ENCODE results near the gene FSIP1. TPM values are rescaled to one million over a fixed set of nuclear protein-coding genes. Genes with fewer than 3 reads are reported as not detected.

FSIP1 gene
- total RNA-seq, 3 donors from 2014 or later, result 4.1 to 12.1 (median 5.1) TPM

- DNase-seq (no peak), ATAC-seq (no peak)
- intact Hi-C loops (cut with DNase I, micrococcal nuclease), result no loop called here
- H3K4me3 ChIP-seq, result no peak overlapping the region
- no peaks in the 10 kb centered on the region for H3K9me3 ChIP-seq
- TF ChIP-seq, protein P1, sequence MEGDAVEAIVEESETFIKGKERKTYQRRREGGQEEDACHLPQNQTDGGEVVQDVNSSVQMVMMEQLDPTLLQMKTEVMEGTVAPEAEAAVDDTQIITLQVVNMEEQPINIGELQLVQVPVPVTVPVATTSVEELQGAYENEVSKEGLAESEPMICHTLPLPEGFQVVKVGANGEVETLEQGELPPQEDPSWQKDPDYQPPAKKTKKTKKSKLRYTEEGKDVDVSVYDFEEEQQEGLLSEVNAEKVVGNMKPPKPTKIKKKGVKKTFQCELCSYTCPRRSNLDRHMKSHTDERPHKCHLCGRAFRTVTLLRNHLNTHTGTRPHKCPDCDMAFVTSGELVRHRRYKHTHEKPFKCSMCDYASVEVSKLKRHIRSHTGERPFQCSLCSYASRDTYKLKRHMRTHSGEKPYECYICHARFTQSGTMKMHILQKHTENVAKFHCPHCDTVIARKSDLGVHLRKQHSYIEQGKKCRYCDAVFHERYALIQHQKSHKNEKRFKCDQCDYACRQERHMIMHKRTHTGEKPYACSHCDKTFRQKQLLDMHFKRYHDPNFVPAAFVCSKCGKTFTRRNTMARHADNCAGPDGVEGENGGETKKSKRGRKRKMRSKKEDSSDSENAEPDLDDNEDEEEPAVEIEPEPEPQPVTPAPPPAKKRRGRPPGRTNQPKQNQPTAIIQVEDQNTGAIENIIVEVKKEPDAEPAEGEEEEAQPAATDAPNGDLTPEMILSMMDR (IDR thresholded peaks at IDR 0.05), result no peak
- no peaks in the 10 kb centered on the region for H3K36me3 ChIP-seq (ENCODE audit: low read depth)
- peaks cover 5% of the 10 kb centered on the region for H3K4me1 ChIP-seq (ENCODE audit: low read depth)
These were observed 1.5 kb upstream of the FSIP1 start for GRCh38 chr15:39784125-39784524.

GRCh38 chr15:39783244-39783820 lies 691 bp upstream of the FSIP1 start:
- ATAC-seq (no peak), DNase-seq (no peak)
- Histone ChIP-seq H3K4me3 (peak overlapping the region; percentile 50), H3K9me3 (no peaks in the 10 kb centered on the region), H3K4me1 (ENCODE audit: low read depth) (peaks cover 5% of the 10 kb centered on the region), H3K36me3 (ENCODE audit: low read depth) (no peaks in the 10 kb centered on the region)
- TF ChIP-seq, protein P1 (IDR thresholded peaks at IDR 0.05), result no peak
- intact Hi-C loops (cut with DNase I, micrococcal nuclease), result no loop called here

DNA sequence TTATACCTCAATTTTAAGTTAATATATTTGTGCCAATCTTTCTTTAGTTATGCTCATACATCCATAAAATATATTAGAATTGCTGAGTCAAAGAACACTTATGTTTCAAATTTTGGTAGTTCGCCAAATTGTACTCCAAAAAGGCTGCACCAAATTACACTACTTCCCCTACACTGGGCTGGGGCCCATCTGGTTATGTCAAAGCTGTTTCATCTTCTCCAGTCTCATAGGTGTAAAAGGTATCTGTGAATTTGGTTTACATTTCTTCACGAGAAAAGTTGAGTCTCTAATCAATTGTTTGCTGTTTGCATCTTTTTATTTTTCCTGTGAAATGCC lies 706 bp downstream of the FSIP1 start:
- no peaks in the 10 kb centered on the region for H3K36me3 ChIP-seq (ENCODE audit: low read depth)
- TF ChIP-seq, protein P1 (IDR thresholded peaks at IDR 0.05), result no peak
- no peaks in the 10 kb centered on the region for H3K9me3 ChIP-seq
- H3K4me1 ChIP-seq (ENCODE audit: low read depth), result peaks cover 5% of the 10 kb centered on the region
- intact Hi-C loops (cut with DNase I, micrococcal nuclease), result no loop called here
- DNase-seq, result no peak
- no peak overlapping the region for H3K4me3 ChIP-seq
- ATAC-seq, result no peak

DNA sequence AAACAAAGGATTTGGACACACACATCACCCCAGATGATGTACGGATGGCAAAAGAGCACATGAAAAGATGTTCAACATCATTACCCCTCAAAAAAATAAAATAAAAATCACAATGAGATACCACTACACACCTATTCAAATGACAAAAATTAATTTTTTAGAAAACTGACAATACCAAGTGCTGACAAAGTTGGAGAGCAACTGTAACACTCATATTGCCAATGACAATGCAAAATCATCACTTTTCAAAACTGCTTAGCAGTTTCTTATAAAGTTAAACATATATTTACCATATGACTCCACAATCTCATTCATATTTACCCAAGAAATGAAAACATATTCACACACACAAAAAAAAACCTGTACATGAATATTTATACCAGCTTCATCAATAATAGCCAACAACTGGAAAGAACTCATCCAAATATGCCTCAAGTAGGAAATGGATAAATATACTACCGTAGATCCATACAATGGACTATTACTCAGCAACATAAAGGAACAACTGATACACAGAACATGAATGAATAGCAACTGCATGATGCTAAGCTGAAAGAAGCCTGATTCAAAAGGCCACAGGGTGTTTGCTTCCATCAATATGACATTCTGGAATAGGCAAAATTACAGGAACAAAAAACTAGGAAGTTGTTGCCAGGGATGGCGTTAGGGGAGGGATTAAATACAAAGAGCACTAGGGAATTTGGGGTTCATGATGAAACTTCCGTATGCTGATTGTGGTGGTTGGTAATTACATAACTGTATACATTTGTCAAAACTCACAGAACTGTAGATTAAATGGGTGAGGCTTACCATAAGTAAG lies 1.3 kb downstream of the FSIP1 start:
- intact Hi-C loops (cut with DNase I, micrococcal nuclease), result no loop called here
- TF ChIP-seq, protein P1 (IDR thresholded peaks at IDR 0.05), result no peak
- peaks cover 5% of the 10 kb centered on the region for H3K4me1 ChIP-seq (ENCODE audit: low read depth)
- ATAC-seq (no peak), DNase-seq (no peak)
- H3K36me3 ChIP-seq (ENCODE audit: low read depth), result no peaks in the 10 kb centered on the region
- no peaks in the 10 kb centered on the region for H3K9me3 ChIP-seq
- no peak overlapping the region for H3K4me3 ChIP-seq

DNA sequence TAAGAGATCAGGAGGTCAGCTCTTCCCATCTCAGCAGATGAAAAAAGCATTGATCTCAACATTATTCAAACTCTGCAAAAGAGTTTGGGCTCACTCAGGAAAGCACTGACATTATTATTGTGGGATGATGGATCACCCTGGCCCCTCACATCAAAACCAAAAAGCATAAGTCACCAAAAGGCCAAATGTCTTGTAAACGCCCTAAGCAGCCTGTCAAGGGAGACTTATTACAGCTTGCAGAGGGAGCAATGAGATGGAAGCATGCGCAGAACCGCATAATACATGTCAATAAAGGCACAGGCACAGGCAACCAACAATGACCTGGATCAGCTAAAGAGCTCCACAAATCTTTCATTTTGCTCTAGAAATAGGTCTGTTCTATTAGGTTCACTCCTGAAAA lies 4.6 kb downstream of the FSIP1 start:
- intact Hi-C loops (cut with DNase I, micrococcal nuclease), result no loop called here
- H3K36me3 ChIP-seq (ENCODE audit: low read depth), result no peaks in the 10 kb centered on the region
- ATAC-seq, result no peak
- H3K4me1 ChIP-seq (ENCODE audit: low read depth), result no peaks in the 10 kb centered on the region
- TF ChIP-seq, protein P1 (IDR thresholded peaks at IDR 0.05), result no peak
- DNase-seq, result no peak
- no peak overlapping the region for H3K4me3 ChIP-seq
- no peaks in the 10 kb centered on the region for H3K9me3 ChIP-seq

Data from mucosa of descending colon (tissue), 3 donors.